HT-29 (cell line): ENCODE results near the gene FSIP2. TPM values are rescaled to one million over a fixed set of nuclear protein-coding genes. Genes with fewer than 3 reads are reported as not detected.

Experiments used
- DNase-seq: peaks from one replicate; pipeline ENCODE4 v3.0.0-alpha.2; 2015; ENCODE audit warnings: low spot score
- total RNA-seq: library from RNA; depleted of rRNA; stranded (reverse); fragments of >200 nt; shearing (Covaris generic); gene quantifications from 2 replicates; pipeline ENCODE4 v1.2.3, GENCODE V29; 2014; rRNA removed

The FSIP2 gene
- 0.05 and 0.21 TPM in 2 replicates for total RNA-seq

- DNase-seq, result no peak
Measured at GRCh38 chr2:185738679-185739472, at the start of gene FSIP2. Gene FSIP2, plus strand, starts transcription at chr2:185738804. Its CDS starts 91 bp downstream, at chr2:185738895.

- peak; percentile 15 for DNase-seq
Measured at GRCh38 chr2:185689906-185690539, 48.6 kb upstream of the FSIP2 start.

GRCh38 chr2:185695711-185696235 lies 42.8 kb upstream of the FSIP2 start:
- DNase-seq, result no peak

- no peak for DNase-seq
Measured at GRCh38 chr2:185700883-185701282, 37.7 kb upstream of the FSIP2 start.

GRCh38 chr2:185734658-185735057 lies 3.9 kb upstream of the FSIP2 start:
- DNase-seq, result peak; percentile 14

- no peak for DNase-seq
Measured at GRCh38 chr2:185736210-185736609, 2.4 kb upstream of the FSIP2 start.

GRCh38 chr2:185745864-185746859 lies 7.6 kb downstream of the FSIP2 start:
- peak; percentile 17 for DNase-seq

GRCh38 chr2:185757356-185757755 lies 18.8 kb downstream of the FSIP2 start:
- no peak for DNase-seq

- no peak for DNase-seq
Measured at GRCh38 chr2:185771396-185771795, 32.8 kb downstream of the FSIP2 start.

- no peak for DNase-seq
Measured at GRCh38 chr2:185780890-185781289, 42.3 kb downstream of the FSIP2 start.

- no peak for DNase-seq
Measured at GRCh38 chr2:185782223-185782769, 43.7 kb downstream of the FSIP2 start.

- no peak for DNase-seq
Measured at GRCh38 chr2:185785156-185785555, 46.6 kb downstream of the FSIP2 start.

- DNase-seq, result no peak
Measured at GRCh38 chr2:185785851-185786473, 47.4 kb downstream of the FSIP2 start.

GRCh38 chr2:185787227-185788145 lies 48.9 kb downstream of the FSIP2 start:
- peak; percentile 36 for DNase-seq

GRCh38 chr2:185790361-185790760 lies 51.8 kb downstream of the FSIP2 start:
- DNase-seq, result no peak

GRCh38 chr2:185793532-185794345 lies 55.1 kb downstream of the FSIP2 start:
- DNase-seq, result no peak

GRCh38 chr2:185796758-185797157 lies 58.2 kb downstream of the FSIP2 start:
- no peak for DNase-seq

- no peak for DNase-seq
Measured at GRCh38 chr2:185802926-185803325, 64.3 kb downstream of the FSIP2 start.

GRCh38 chr2:185806783-185807182 lies 68.2 kb downstream of the FSIP2 start:
- DNase-seq, result no peak
